Measurements from ENCODE around the gene HDAC9.
A peak's percentile ranks its signal among the peaks of the same experiment; 100 is the strongest.

The HDAC9 gene

GRCh38 chr7:18778594-18778993 lies 283.0 kb downstream of the HDAC9 start:
- H3K4me3 ChIP-seq (ENCODE audit: control insufficient read depth, low read depth, low read length): no peak overlapping the region
- TF ChIP-seq, protein P1, sequence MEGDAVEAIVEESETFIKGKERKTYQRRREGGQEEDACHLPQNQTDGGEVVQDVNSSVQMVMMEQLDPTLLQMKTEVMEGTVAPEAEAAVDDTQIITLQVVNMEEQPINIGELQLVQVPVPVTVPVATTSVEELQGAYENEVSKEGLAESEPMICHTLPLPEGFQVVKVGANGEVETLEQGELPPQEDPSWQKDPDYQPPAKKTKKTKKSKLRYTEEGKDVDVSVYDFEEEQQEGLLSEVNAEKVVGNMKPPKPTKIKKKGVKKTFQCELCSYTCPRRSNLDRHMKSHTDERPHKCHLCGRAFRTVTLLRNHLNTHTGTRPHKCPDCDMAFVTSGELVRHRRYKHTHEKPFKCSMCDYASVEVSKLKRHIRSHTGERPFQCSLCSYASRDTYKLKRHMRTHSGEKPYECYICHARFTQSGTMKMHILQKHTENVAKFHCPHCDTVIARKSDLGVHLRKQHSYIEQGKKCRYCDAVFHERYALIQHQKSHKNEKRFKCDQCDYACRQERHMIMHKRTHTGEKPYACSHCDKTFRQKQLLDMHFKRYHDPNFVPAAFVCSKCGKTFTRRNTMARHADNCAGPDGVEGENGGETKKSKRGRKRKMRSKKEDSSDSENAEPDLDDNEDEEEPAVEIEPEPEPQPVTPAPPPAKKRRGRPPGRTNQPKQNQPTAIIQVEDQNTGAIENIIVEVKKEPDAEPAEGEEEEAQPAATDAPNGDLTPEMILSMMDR (conservative IDR thresholded peaks at IDR 0.05; ENCODE audit: control insufficient read depth, insufficient read depth, low read depth, low read length): no peak
- no peak for DNase-seq (ENCODE audit: low read depth)

GRCh38 chr7:18780266-18780665 lies 284.7 kb downstream of the HDAC9 start:
- H3K4me3 ChIP-seq (ENCODE audit: control insufficient read depth, low read depth, low read length): no peak overlapping the region
- TF ChIP-seq, protein P1 (conservative IDR thresholded peaks at IDR 0.05; ENCODE audit: control insufficient read depth, insufficient read depth, low read depth, low read length): no peak
- DNase-seq (ENCODE audit: low read depth): peak; percentile 61

- TF ChIP-seq, protein P1 (conservative IDR thresholded peaks at IDR 0.05; ENCODE audit: control insufficient read depth, insufficient read depth, low read depth, low read length): no peak
- DNase-seq (ENCODE audit: low read depth): no peak
- no peak overlapping the region for H3K4me3 ChIP-seq (ENCODE audit: control insufficient read depth, low read depth, low read length)
These were observed 285.4 kb downstream of the HDAC9 start for GRCh38 chr7:18780938-18781337.

- TF ChIP-seq, protein P1 (conservative IDR thresholded peaks at IDR 0.05; ENCODE audit: control insufficient read depth, insufficient read depth, low read depth, low read length): no peak
- H3K4me3 ChIP-seq (ENCODE audit: control insufficient read depth, low read depth, low read length): no peak overlapping the region
- DNase-seq (ENCODE audit: low read depth): no peak
These were observed 290.7 kb downstream of the HDAC9 start for GRCh38 chr7:18786196-18786727.

GRCh38 chr7:18786796-18787195 lies 291.2 kb downstream of the HDAC9 start:
- no peak for DNase-seq (ENCODE audit: low read depth)
- TF ChIP-seq, protein P1 (conservative IDR thresholded peaks at IDR 0.05; ENCODE audit: control insufficient read depth, insufficient read depth, low read depth, low read length): no peak
- H3K4me3 ChIP-seq (ENCODE audit: control insufficient read depth, low read depth, low read length): no peak overlapping the region

DNA sequence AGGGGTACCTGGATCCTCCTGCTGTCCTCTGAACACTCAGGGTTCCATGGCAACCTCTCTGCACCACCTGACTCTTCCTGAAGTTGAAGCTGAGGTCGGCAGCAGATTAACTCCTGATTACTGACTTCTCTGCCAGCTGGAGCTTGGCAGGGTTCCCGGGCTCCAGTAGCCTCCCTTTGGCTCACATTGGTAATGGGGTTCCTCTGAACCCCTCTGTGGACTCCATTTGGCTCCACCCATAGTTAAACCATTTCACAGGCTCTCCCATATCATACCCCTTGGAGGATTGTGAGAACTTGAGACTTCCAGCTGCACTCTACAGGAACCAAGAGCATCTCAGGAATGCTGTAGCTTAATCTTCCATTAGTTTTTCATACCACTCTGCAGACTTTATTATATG lies 292.5 kb downstream of the HDAC9 start:
- TF ChIP-seq, protein P1 (conservative IDR thresholded peaks at IDR 0.05; ENCODE audit: control insufficient read depth, insufficient read depth, low read depth, low read length): no peak
- H3K4me3 ChIP-seq (ENCODE audit: control insufficient read depth, low read depth, low read length): no peak overlapping the region
- DNase-seq (ENCODE audit: low read depth): no peak

Measured in fibroblast of mammary gland (primary cell).